GM10266 (cell line): ENCODE measurements around the gene BCR.

Source experiments
- DNase-seq: peaks from one replicate; pipeline ENCODE4 v3.0.0; 2012; ENCODE audit errors: extremely low spot score
- TF ChIP-seq, protein P1 (sequence below): IDR thresholded peaks from 2 replicates; pipeline ENCODE4 v1.5.1; 2012; ENCODE audit warnings: mild to moderate bottlenecking, low read depth; ENCODE audit not compliant: control insufficient read depth, insufficient read depth; ENCODE audit errors: missing control alignments

The BCR gene

DNA sequence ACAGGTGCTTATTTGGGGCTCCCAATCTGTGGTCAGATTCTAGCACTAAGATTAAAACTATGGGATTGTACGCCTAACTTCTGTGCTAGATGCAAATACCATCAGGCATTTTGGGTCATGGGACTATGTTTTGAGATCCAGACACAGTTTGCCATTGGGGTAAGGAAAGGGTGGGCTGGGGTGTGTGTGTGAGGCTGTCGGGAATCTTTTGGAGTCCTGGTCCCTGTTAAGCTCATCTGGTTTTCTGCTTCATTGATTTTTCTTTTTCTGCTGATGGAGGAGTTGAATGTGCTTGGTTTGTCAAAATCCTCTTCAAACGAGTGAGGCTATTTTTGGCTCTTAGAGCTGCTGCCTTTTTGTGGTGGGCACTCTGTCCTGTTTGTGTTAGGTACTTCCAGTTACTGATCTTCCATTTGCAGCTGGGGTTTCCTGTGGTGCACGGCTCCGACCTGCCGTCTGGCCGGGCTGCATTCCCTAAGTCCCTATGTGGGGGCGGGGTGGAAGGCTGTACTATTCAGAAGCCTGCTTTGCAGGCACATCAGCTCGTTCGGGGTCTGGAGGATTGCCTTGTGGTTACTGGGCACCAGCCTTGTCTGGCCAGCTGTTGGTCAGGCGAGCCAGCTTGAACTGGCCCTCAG lies 2.9 kb downstream of the BCR start:
- TF ChIP-seq, protein P1, sequence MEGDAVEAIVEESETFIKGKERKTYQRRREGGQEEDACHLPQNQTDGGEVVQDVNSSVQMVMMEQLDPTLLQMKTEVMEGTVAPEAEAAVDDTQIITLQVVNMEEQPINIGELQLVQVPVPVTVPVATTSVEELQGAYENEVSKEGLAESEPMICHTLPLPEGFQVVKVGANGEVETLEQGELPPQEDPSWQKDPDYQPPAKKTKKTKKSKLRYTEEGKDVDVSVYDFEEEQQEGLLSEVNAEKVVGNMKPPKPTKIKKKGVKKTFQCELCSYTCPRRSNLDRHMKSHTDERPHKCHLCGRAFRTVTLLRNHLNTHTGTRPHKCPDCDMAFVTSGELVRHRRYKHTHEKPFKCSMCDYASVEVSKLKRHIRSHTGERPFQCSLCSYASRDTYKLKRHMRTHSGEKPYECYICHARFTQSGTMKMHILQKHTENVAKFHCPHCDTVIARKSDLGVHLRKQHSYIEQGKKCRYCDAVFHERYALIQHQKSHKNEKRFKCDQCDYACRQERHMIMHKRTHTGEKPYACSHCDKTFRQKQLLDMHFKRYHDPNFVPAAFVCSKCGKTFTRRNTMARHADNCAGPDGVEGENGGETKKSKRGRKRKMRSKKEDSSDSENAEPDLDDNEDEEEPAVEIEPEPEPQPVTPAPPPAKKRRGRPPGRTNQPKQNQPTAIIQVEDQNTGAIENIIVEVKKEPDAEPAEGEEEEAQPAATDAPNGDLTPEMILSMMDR: no peak
- DNase-seq: no peak

DNA sequence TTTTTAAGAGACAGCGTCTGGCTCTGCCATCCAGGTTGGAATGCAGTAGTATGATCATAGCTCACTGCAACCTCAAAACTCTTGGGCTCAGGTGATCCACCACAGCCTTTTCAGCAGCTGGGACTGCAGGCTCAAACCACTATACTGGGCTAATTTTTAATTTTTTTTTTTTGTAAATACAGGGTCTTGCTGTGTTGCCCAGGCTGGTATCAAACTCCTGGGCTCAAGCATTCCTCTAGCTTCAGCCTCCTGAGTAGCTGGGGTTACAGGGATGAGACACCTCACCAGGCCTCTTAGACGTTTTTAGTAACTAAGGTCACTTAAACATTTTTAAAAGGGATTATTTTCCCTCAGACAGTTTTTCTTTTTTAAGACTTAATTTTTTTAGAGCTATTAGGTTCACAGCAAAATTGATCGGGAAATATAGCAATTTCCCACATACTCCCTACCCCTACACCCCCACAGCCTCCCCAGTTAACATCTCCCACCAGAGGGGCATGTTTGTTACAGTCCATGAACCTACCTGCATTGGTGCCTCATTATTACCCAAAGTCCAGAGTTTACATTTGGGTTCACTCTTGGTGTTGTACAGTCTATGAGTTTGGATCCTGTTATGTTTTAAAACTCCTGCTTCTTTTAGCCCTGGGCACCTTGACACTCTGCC lies 3.9 kb downstream of the BCR start:
- no peak for DNase-seq
- TF ChIP-seq, protein P1: no peak

DNA sequence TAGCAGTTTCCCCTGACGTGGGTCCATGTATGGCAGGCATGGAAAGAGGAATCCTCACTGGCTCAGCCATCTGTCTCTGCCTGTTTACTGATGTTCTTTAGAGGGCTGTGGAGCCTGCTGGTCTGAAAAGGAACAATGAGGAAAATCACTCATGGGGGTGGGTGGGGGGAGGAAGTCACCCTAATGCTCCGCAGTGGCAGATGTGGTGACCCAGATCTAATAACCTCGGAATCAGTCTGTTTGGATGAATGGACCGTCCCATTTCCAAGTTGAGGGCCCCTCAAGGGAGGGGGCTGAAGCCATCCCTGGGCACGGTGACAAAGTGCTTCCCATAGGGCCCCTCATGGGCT lies 4.4 kb downstream of the BCR start:
- DNase-seq: no peak
- TF ChIP-seq, protein P1: no peak

DNA sequence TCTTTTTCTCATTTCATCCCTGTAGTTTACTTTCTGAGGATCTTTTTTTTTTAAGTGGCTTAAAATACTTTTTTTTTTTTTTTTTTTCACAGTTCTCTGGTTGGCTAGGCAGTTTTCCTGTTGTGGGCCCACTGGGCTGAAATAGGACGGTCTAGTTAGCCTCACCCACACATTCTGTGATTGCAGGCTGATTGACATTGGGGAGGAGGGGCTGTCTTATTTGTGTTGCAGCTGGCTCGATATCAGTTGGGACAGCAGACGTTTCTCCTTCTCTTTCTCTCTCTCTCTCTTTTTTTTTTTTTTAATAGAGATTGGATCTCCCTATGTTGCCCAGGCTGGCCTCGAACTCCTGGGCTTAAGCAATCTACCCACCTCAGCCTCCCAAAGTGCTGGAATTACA lies 6.9 kb downstream of the BCR start:
- DNase-seq: no peak

DNA sequence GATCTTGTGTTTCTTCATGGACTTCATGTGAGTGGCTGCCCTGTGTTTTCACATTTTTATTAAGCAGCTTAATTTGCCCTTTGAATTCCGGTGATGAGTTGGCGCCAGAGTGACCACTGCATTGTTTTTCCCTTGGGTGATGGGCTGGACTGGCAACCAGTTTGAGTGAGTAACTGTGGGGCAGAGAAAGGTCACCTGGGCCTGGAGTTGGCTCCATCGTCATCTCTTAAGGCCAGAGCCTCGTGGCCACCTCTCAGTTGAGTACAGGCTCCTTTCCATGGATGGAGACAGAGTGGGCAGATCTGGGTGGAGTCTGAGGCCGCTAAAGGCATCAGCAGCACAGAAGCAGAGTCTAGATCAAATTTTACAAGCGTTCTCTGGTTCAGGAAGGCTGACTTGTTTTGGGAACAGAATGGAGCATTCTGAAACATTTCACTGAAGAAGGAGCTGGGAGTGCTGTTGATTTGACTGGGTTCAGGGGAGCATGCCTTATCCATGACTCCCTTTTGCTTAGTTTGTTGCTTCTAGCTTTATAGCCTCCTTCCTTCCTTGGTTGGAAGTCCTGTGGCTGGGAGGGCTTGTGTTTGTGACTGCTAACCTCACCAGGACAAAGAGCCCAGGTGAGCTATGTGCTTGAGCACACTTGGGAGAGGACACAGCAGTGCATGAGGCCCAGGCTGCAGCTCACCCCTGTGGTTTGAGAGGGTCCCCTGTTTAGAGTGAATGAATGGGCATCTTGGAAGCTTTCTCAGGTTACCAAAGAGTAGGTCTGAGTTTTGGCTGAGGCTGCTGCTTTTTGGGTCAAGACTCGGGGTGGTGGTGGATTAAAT lies 7.8 kb downstream of the BCR start:
- no peak for DNase-seq
- TF ChIP-seq, protein P1: no peak

More for the DNA sequence above, 6.9 kb downstream of the BCR start:
- TF ChIP-seq, protein P1: no peak

DNA sequence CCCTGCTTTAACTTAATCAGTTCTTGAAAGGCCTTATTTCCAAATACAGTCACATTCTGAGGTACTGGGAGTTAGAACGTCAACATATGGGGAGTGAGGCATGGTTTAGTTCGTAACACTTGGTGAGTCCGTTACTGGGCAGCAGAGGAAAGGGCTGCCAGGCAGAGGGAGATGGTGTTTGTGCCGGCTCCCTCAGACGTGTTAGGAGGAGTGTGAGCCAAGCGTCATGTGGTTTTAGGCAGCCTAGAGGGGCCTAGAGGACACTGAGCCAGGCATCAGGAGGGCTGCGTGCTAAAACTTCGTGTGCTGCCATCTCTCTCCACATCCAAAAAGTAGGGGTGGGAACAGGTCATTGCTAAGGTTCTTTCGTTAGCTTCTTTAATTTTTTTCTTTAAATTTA lies 10.2 kb downstream of the BCR start:
- TF ChIP-seq, protein P1: no peak
- no peak for DNase-seq
